ENCODE measurements around the gene DUSP15. TPM values are rescaled to one million over a fixed set of nuclear protein-coding genes. Genes with fewer than 3 reads are reported as not detected.

Gene DUSP15
- total and polyA plus RNA-seq, 9 of the 15 experiments (the other 6 are each of a cell fraction or from before 2014, with no cell fraction given) = 0.34 TPM; not detected in 8

- TF ChIP-seq PBX2 (CRISPR knock-in tag; IDR thresholded peaks at IDR 0.05; ENCODE audit: low read depth) (no peak), PBX2 (tag; conservative IDR thresholded peaks at IDR 0.05; ENCODE audit: low read depth) (no peak), SIRT6 (IDR thresholded peaks at IDR 0.05; ENCODE audit: low read depth, low read length) (no peak), ZNF717 (CRISPR knock-in tag; IDR thresholded peaks at IDR 0.05) (no peak), RBFOX2 (IDR thresholded peaks at IDR 0.05; ENCODE audit: low read depth, low read length) (no peak), ATF2 (CRISPR knock-in tag; IDR thresholded peaks at IDR 0.05) (no peak), STAT5A (IDR thresholded peaks at IDR 0.05; ENCODE audit: borderline replicate concordance, low read length) (no peak), MYBL2 (IDR thresholded peaks at IDR 0.05; ENCODE audit: low read depth) (no peak), MYBL2 (CRISPR knock-in tag; IDR thresholded peaks at IDR 0.05; ENCODE audit: borderline replicate concordance) (no peak), MCM2 (IDR thresholded peaks at IDR 0.05; ENCODE audit: low read depth) (no peak), MEF2D (tag; conservative IDR thresholded peaks at IDR 0.05; ENCODE audit: low read depth) (no peak), CBX1 (IDR thresholded peaks at IDR 0.05; ENCODE audit: low read depth) (no peak)
These were observed 37.7 kb upstream of the DUSP15 start (continued) for GRCh38 chr20:31908016-31908415.
